Measurements from ENCODE around the gene RHBDD2. TPM values are rescaled to one million over a fixed set of nuclear protein-coding genes. Genes with fewer than 3 reads are reported as not detected.

RHBDD2 gene
- total and polyA plus RNA-seq, 10 of the 15 experiments (the other 5 are each of a cell fraction or from before 2014, with no cell fraction given), result 3.9 to 39.8 (median 16.9) TPM

- TF ChIP-seq CUX1 (IDR thresholded peaks at IDR 0.05; ENCODE audit: insufficient replicate concordance, low read depth, low read length) (no peak), ATF3 (IDR thresholded peaks at IDR 0.05; ENCODE audit: borderline replicate concordance, extremely low read depth, low read depth, low read length) (no peak), EZH2 (IDR thresholded peaks at IDR 0.05; ENCODE audit: borderline replicate concordance, control insufficient read depth, low read depth, low read length) (no peak), SUZ12 (IDR thresholded peaks at IDR 0.05; ENCODE audit: unreplicated experiment) (no peak), HDGF (IDR thresholded peaks at IDR 0.05) (no peak), SP1 (IDR thresholded peaks at IDR 0.05; ENCODE audit: low read depth, low read length) (no peak), CTCF (IDR thresholded peaks at IDR 0.05 in 2 of 3, conservative IDR thresholded peaks at IDR 0.05 in 1 of 3; ENCODE audit: control insufficient read depth in 2 of 3, extremely low read depth in 1 of 3, insufficient read depth in 1 of 3, low read depth in 3 of 3, low read length in 3 of 3) (no peak)
These were observed 2.5 kb upstream of the RHBDD2 start (continued) for GRCh38 chr7:75876126-75876881.

All from GM12878 (cell line).